Type B pancreatic cell (in vitro differentiated cells): ENCODE results near the gene CACNA1B. TPM values are rescaled to one million over a fixed set of nuclear protein-coding genes. Genes with fewer than 3 reads are reported as not detected.

Experiments used
- DNase-seq: peaks from one replicate; pipeline ENCODE4 v3.0.0; 2021; ENCODE audit warnings: mixed read lengths; ENCODE audit not compliant: unreplicated experiment; ENCODE audit errors: extremely low spot score
- H3K27ac Mint-ChIP-seq: 2 replicates; pipeline ENCODE4 v1.8.0; 2021; ENCODE audit warnings: mild to moderate bottlenecking, mixed read lengths
- H3K27me3 Mint-ChIP-seq: 2 replicates; pipeline ENCODE4 v1.8.0; 2021; ENCODE audit warnings: mixed read lengths
- H3K36me3 Mint-ChIP-seq: 2 replicates; pipeline ENCODE4 v1.8.0; 2021; ENCODE audit warnings: mixed read lengths
- H3K4me1 Mint-ChIP-seq: one replicate; pipeline ENCODE4 v1.8.0; 2021; ENCODE audit warnings: mixed read lengths; ENCODE audit not compliant: unreplicated experiment
- H3K4me3 Mint-ChIP-seq: 2 replicates; pipeline ENCODE4 v1.8.0; 2021; ENCODE audit warnings: mild to moderate bottlenecking, mixed read lengths
- H3K9me3 Mint-ChIP-seq: 2 replicates; pipeline ENCODE4 v1.8.0; 2021; ENCODE audit warnings: mixed read lengths
- CTCF ChIP-seq: fragments of 200-600 bp; sonication (generic); conservative IDR thresholded peaks from 2 replicates; pipeline ENCODE4 v1.5.0; 2021; ENCODE audit warnings: antibody characterized with exemption, mild to moderate bottlenecking
- total RNA-seq: library from RNA; stranded (reverse); gene quantifications from 2 replicates; pipeline ENCODE4 v1.2.1, GENCODE V29; 2021; ENCODE audit warnings: low replicate concordance

The CACNA1B gene
- total RNA-seq, 1 donor from 2014 or later: 2.4 TPM

- Mint-ChIP-seq H3K9me3 (no peaks in the 10 kb centered on the region), H3K4me1 (no peaks in the 10 kb centered on the region), H3K27ac (no peak overlapping the region), H3K27me3 (peaks cover 3% of the 10 kb centered on the region), H3K36me3 (no peaks in the 10 kb centered on the region), H3K4me3 (no peak overlapping the region)
- no peak for DNase-seq
- TF ChIP-seq CTCF: no peak
Observed at GRCh38 chr9:138063785-138064184, 186.2 kb downstream of the CACNA1B start.

GRCh38 chr9:138064547-138064946, 187.0 kb downstream of the CACNA1B start:
- no peak overlapping the region for H3K4me3 Mint-ChIP-seq
- H3K27ac Mint-ChIP-seq: no peak overlapping the region
- no peak for TF ChIP-seq CTCF
- H3K27me3 Mint-ChIP-seq: peaks cover 3% of the 10 kb centered on the region
- no peaks in the 10 kb centered on the region for H3K4me1 Mint-ChIP-seq
- no peak for DNase-seq
- no peaks in the 10 kb centered on the region for H3K36me3 Mint-ChIP-seq
- no peaks in the 10 kb centered on the region for H3K9me3 Mint-ChIP-seq

GRCh38 chr9:138065287-138065686, 187.7 kb downstream of the CACNA1B start:
- DNase-seq: no peak
- Mint-ChIP-seq H3K4me1 (no peaks in the 10 kb centered on the region), H3K36me3 (no peaks in the 10 kb centered on the region)

GRCh38 chr9:138066049-138066448, 188.5 kb downstream of the CACNA1B start:
- no peak overlapping the region for H3K4me3 Mint-ChIP-seq
- peak; percentile 42 for TF ChIP-seq CTCF
- H3K27ac Mint-ChIP-seq: no peak overlapping the region
- no peaks in the 10 kb centered on the region for H3K4me1 Mint-ChIP-seq
- DNase-seq: peak; percentile 22
- peaks cover 3% of the 10 kb centered on the region for H3K27me3 Mint-ChIP-seq
- no peaks in the 10 kb centered on the region for H3K9me3 Mint-ChIP-seq
- H3K36me3 Mint-ChIP-seq: no peaks in the 10 kb centered on the region

More at GRCh38 chr9:138065287-138065686, 187.7 kb downstream of the CACNA1B start:
- Mint-ChIP-seq H3K27me3 (peaks cover 3% of the 10 kb centered on the region), H3K4me3 (no peak overlapping the region), H3K9me3 (no peaks in the 10 kb centered on the region), H3K27ac (no peak overlapping the region)
- no peak for TF ChIP-seq CTCF

GRCh38 chr9:138067613-138068367, 190.2 kb downstream of the CACNA1B start:
- no peak for TF ChIP-seq CTCF
- Mint-ChIP-seq H3K9me3 (no peaks in the 10 kb centered on the region), H3K27ac (no peak overlapping the region)

More at GRCh38 chr9:138067613-138068367, 190.2 kb downstream of the CACNA1B start:
- Mint-ChIP-seq H3K4me1 (no peaks in the 10 kb centered on the region), H3K27me3 (peaks cover 3% of the 10 kb centered on the region), H3K36me3 (no peaks in the 10 kb centered on the region), H3K4me3 (no peak overlapping the region)
- DNase-seq: peak; percentile 43
